Tongue (tissue), 2 donors: ENCODE results near the gene CNOT11. TPM values are rescaled to one million over a fixed set of nuclear protein-coding genes. Genes with fewer than 3 reads are reported as not detected.
A peak's percentile ranks its signal among the peaks of the same experiment; 100 is the strongest.
"Not testable (repeated sequence)": the region's sequence is repeated elsewhere in the genome, so short reads cannot be mapped to it uniquely, and the experiment has no call there.

Experiments
- DNase-seq: peaks from one replicate; pipeline ENCODE4 v3.0.0-alpha.2; 2015
- total RNA-seq: library from RNA; depleted of rRNA; stranded (reverse); fragments of >200 nt; gene quantifications from one replicate; pipeline ENCODE4 v1.2.3, GENCODE V29; 2014

Gene CNOT11
- 18.4 TPM for total RNA-seq

DNA sequence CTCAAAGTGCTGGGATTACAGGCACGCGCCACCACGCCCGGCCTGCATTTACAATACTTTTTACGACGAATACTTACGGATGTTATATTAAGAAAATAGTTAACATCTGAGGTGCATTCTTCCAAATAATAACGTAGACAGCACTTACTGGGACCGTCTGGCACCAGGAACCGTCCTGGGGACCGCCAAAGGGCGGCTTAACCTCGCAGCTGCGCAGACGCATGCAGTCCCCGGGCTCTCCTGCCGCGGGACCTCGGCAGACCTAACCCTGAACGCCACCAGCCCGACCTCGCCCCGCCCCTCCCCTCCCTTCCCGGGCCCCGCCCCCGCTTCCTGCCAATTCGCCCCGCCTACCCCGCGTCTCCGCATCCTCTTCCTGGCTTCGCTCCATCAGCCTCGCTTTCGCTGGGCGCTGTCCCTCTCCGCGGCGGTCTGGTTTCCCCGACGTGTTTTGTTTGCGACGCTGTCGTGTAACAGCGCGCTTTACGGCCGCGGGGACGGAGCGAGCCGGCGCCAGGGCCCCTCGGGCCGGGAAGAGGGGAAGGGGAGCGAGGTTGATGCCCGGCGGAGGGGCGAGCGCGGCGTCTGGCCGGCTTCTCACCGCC is at the start of gene CNOT11:
CNOT11 (plus strand) TSS at position 479 of the 605 bp plus-strand sequence; CDS start at position 558, 79 bp downstream.
- peak; percentile 100 for DNase-seq

DNA sequence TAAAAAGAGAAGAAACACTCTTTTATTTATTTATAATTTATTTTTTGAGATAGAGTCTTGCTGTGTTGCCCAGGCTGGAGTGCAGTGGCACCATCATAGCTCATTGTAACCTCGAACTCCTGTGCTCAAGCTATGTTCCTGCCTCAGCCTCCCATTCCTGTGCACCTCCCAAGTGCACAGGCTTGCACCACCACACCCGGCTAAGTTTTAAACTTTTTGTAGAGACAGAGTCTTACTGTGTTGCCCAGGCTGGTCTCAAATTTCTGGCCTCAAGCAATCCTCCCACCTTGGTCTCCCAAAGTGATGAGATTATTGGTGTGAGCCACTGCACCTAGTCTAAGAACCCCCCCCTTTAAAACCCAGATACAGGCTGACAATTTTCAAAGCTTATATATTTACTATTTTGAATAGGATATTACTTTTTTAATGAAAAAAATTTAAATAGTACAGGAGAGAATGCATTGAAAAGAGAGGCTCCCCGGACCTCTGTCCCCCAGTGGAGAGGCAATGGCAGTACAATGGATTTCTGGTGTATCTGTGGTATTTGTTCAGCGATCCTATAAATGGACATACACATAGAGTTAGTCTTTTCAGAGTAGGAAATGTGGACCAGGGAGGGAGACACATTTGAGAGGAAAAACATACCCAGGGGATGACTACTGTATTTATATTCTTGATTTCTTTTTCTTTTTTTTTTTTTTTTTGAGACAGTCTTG is 48.1 kb upstream of the CNOT11 start:
- no peak for DNase-seq

DNA sequence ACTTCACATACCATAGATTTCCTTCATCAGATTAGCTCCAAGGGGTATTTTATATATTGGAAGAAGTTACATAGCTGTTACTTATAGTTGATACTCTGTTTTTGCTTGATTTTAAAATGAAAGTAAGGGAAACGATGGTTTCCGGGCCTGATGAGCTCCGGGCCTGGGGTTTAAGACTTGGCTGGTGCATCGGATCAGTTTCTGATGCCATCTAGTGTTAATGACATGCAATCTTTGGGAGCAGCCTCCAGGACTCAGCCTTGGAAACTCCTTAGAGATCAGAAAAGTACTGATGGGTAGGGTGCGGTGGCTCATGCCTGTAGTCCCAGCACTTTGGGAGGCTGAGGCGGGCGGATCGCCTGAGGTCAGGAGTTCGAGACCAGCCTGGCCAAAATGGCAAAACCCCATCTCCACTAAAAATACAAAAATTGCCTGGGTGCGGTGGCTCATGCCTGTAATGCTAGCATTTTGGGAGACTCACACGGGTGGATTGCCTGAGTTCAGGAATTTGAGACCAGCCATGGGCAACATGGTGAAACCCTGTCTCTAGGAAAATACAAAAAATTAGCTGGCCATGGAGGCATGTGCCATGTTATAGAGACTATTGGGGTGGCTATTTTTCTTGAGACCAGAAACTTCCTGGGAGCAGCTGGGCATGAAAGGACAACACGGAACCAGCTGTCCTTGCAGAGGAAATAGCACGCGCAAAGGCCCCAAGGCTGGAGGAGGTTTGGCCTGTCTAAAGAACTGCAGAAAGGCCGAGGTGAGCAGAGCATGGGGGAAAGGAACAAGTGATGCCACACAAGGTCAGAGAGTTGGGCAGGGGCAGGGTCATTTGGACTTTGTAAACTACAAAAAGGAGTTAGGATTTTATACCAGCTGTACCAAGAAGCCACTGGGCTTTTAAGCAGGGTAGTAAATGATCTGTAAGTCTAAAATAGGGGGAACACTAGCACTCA is 46.9 kb upstream of the CNOT11 start:
- peak; percentile 88 for DNase-seq

DNA sequence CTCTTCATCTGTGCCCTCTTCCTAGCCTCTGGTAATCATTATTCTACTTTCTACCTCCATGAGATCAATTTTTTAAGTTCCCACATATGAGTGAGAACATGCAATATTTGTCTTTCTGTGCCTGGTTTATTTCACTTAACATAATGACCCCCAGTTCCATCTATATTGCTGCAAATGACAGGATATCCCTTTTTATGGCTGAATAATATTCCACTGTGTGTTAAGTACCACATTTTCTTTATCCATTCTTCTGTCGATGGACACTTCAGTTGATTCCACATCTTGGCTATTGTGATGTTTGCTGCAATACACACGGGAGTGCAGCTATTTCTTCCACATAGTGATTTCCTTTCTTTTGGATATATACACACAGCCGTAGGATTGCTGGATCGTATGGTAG is 43.9 kb upstream of the CNOT11 start:
- no peak for DNase-seq

DNA sequence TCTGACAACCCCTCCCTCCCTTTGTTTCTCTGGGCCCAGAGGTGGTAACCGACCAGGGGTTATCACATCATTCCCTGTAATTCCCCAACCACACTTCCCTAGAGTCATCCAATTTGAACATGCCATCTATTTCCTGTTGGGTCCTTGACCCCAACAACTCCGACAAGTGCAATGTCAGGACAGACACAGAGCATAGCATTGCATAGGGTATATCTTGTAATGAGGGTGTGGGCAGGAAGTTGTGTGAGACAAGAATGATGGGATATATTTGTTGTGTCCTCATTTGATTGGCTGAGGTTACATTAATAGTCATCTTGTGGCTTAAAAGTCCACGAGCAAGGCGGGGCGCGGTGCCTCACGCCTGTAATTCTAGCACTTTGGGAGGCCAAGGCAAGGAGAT is 33.4 kb upstream of the CNOT11 start:
- no peak for DNase-seq

GRCh38 chr2:101220091-101220490 is 32.6 kb upstream of the CNOT11 start:
- DNase-seq: not testable (repeated sequence)

GRCh38 chr2:101223814-101224231 is 28.9 kb upstream of the CNOT11 start:
- no peak for DNase-seq

GRCh38 chr2:101230541-101231001 is 22.1 kb upstream of the CNOT11 start:
- DNase-seq: no peak

- no peak for DNase-seq
Measured at GRCh38 chr2:101231240-101231639, 21.4 kb upstream of the CNOT11 start.

DNA sequence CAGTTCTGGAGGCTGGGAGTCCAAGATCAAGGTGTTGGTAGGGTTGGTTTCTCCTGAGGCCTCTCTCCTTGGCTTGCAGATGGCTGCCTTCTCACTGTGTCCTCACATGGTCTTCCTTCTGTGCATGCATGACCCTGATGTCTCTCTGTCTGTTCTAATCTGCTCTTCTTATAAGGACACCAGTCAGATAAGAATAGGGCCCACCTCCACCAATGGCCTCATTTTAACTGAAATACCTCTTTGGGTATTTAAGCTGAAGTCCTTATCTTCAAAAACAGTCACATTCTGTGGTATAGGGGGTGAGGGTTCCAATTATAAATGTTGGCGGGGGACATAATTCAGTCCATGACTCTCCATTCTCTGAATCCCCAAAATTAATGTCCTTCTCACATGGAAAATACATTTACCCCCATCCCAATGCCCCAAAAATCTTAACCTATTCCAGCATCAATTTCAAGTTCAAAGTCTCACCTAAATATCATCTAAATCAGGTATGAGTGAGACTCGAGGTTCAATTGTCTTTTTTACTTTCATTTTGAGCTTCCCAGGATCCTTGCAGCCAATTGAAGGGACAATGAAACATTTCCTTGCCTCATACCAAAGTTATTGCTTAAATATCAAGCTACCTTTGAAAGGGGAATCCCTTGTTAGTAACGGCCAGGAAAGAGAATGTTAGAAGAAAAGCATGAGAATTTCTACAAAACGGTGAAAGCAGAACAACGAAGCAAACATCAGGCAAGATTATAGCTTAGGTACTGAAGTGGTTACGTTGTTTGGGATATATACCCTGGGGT is 20.6 kb upstream of the CNOT11 start:
- DNase-seq: no peak

DNA sequence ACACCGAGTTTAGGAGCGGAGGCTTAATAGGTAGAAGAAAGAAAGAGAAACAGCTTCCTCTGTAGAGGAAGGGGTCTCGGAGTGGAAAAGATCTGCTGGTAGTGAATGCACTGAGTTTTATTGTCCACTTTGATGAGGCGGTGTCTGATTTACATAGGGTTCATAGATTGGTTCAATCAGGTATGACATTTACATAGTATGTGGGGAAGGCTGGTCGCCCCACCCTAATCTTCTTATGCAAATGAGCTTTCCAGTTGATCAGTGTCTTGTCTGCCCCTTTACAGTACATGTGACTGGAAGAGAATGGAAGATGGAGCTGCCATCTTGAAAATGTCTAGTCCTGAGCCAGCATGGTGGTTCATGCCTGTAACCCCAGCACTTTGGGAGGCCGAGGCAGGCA is 19.9 kb upstream of the CNOT11 start:
- DNase-seq: no peak

DNA sequence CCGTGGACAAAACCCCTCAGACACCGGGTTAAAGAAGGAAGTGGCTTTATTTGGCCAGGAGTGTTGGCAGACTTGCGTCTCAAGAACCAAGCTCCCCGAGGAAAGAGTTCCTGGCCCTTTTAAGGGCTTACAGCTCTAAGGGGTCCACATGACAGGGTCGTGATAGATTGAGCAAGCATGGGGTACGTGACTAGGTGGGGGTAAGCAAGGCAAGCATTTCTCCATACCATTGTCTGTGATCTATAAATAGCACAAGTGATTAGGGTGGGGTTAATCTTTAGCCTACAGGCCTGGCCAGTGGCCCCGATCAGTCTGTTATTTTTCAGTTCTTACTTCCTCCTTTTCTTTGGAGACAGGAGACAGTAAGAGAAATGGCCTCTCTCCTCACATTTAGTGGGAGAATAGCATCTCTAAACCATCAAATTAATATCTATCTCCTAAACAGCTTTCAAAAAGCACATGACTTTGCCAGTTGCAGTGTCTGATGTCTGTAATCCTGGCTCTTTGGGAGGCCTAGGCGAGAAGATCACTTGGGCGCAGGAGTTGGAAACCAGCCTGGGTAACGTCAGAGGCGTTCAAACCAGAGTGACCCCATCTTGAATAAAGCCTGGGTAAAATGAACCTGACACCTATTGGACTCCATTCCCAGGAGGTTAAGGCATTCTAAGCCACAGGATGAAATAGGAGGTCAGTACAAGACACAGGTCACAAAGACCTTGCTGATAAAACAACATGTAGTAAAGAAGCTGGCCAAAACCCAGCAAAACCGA is 18.3 kb upstream of the CNOT11 start:
- no peak for DNase-seq

DNA sequence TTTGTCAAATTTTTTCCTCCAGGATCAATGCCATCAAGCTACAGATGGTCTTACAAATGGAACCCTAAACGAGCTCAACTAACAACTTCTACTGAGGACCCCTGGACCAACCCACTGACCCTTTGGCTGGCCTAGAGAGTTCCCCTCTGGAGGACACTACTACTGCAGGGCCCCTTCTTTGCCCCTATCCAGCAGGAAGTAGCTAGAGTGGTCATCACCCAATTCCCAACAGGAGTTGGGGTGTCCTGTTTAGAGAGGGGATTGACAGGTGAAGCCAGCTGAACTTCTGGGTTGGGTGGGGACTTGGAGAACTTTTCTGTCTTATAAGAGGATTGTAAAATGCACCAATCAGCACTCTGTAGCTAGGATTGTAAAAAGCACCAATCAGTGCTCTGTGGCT is 16.7 kb upstream of the CNOT11 start:
- not testable (repeated sequence) for DNase-seq

GRCh38 chr2:101237944-101238343 is 14.7 kb upstream of the CNOT11 start:
- DNase-seq: peak; percentile 66

- DNase-seq: no peak
Measured at GRCh38 chr2:101238930-101239759, 13.5 kb upstream of the CNOT11 start.

GRCh38 chr2:101239760-101240118 is 12.9 kb upstream of the CNOT11 start:
- DNase-seq: not testable (repeated sequence)

GRCh38 chr2:101240694-101241093 is 12.0 kb upstream of the CNOT11 start:
- DNase-seq: peak; percentile 24

- DNase-seq: peak; percentile 24
Measured at GRCh38 chr2:101241158-101241557, 11.5 kb upstream of the CNOT11 start.

GRCh38 chr2:101244373-101244772 is 8.3 kb upstream of the CNOT11 start:
- DNase-seq: not testable (repeated sequence)

DNA sequence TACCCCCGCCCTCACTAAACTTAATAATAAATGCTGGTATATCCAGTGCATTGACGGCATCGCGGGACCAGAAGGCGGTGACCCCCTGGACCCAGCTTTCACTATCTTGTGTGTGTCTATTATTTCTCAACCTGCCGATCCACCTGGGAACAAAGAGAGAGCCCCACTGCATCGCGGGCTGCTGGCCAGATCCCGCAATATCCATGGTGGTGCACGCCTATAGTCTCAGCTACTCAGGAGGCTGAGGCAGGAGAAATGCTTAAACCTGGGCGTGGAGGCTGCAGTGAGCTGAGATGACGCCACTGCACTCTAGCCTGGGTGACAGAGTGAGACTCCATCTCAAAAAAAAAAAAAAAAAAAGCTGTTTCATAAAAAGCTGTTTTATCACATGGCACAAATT is 7.8 kb upstream of the CNOT11 start:
- DNase-seq: not testable (repeated sequence)
